K562 (cell line): Measurements from ENCODE around the gene TBC1D3B. TPM values are rescaled to one million over a fixed set of nuclear protein-coding genes. Genes with fewer than 3 reads are reported as not detected.

Experiments
- ATAC-seq: fragments of 200-7000 bp; cut with Tn5 transposase; 3 replicates; pipeline ENCODE4 v1.9.1; 2020; ENCODE audit warnings: moderate library complexity
- BruUV-seq: library from RNA; stranded (reverse); fragments of 400-500 nt; replicated peaks from 2 replicates; lab custom pipeline; 2021; lab: Mats Ljungman, UMichigan
- CTCF ChIA-PET: fragments of 300-600 bp; formaldehyde crosslinking; extraction: SDS; loops from one replicate; lab custom pipeline; 2021; ENCODE audit warnings: low intra/inter-chr PET ratio; lab: Yijun Ruan, JAX
- POLR2A ChIA-PET: fragments of 300-600, 350-650 bp; sonication (Branson Sonifier 250); formaldehyde crosslinking; extraction: SDS; loops from one replicate; lab custom pipeline; 2021; ENCODE audit warnings: antibody characterized with exemption, inconsistent platforms; lab: Yijun Ruan, JAX
- DNase-seq, 4 experiments: peaks; one replicate each; pipeline versions ENCODE4 v3.0.0 to v3.0.0-alpha.2; 2011 to 2018; ENCODE audit warnings: low spot score in 3 of 4, mixed read lengths in 3 of 4; ENCODE audit errors: extremely low read depth in 1 of 4
- FAIRE-seq: peaks from 2 replicates; lab custom pipeline; 2011; peaks lifted over from hg19 to GRCh38; lab: Jason Lieb, UNC
- H2AFZ ChIP-seq: 2 replicates; pipeline ENCODE4 v1.6.0; 2011; ENCODE audit warnings: low read depth, low read length, control low read depth, inconsistent platforms
- H3K27ac ChIP-seq: fragments of 200-600 bp; 3 replicates; pipeline ENCODE4 v1.8.0; 2011; ENCODE audit warnings: low read depth, mild to moderate bottlenecking, control low read depth, inconsistent platforms, low read length, moderate library complexity, mixed read lengths; ENCODE audit errors: extremely low read depth
- H3K27me3 ChIP-seq, 2 experiments: fragments of 300-600 bp in 1 of 2; 2 replicates in 1 of 2; 3 replicates in 1 of 2; pipeline versions ENCODE4 v1.6.0 to v1.8.0; 2011; ENCODE audit warnings: inconsistent platforms in 2 of 2, low read length in 2 of 2, mild to moderate bottlenecking in 1 of 2, mixed read lengths in 1 of 2, moderate library complexity in 1 of 2; ENCODE audit not compliant: control insufficient read depth in 2 of 2, insufficient read depth in 2 of 2
- H3K36me3 ChIP-seq: fragments of 300-600 bp; 3 replicates; pipeline ENCODE4 v1.8.0; 2011; ENCODE audit warnings: mild to moderate bottlenecking, low read length, inconsistent platforms; ENCODE audit not compliant: control insufficient read depth, insufficient read depth
- H3K4me1 ChIP-seq, 2 experiments: fragments of 200-600 bp in 1 of 2; replicated peaks in 1 of 2; 2 replicates in 1 of 2; 3 replicates in 1 of 2; pipeline versions ENCODE4 v1.5.1 to v1.8.0; 2011; ENCODE audit warnings: inconsistent platforms in 2 of 2, low read length in 2 of 2, mild to moderate bottlenecking in 1 of 2, mixed read lengths in 1 of 2, moderate library complexity in 1 of 2; ENCODE audit not compliant: control insufficient read depth in 2 of 2, insufficient read depth in 2 of 2
- H3K4me2 ChIP-seq: 2 replicates; pipeline ENCODE4 v1.6.1; 2011; ENCODE audit warnings: low read length, control low read depth, inconsistent platforms, mixed read lengths; ENCODE audit not compliant: insufficient read depth
- H3K4me3 ChIP-seq: fragments of 200-600 bp; sonication (generic), shearing (Covaris generic); 2 replicates; pipeline ENCODE4 v1.5.1; 2016; ENCODE audit warnings: control low read depth, inconsistent platforms
- H3K79me2 ChIP-seq: fragments of 200-600 bp; 3 replicates; pipeline ENCODE4 v1.8.0; 2011; ENCODE audit warnings: low read length, inconsistent platforms; ENCODE audit not compliant: control insufficient read depth, insufficient read depth
- H3K9ac ChIP-seq, 2 experiments: 2 replicates each; pipeline versions ENCODE4 v1.6.0 to v1.6.1; 2011; ENCODE audit warnings: low read depth in 2 of 2, low read length in 2 of 2, control low read depth in 1 of 2, inconsistent platforms in 1 of 2, mild to moderate bottlenecking in 1 of 2, mixed read lengths in 1 of 2; ENCODE audit not compliant: insufficient read depth in 1 of 2
- H3K9me1 ChIP-seq: one replicate; pipeline ENCODE4 v1.6.0; 2011; ENCODE audit warnings: inconsistent platforms, mild to moderate bottlenecking, low read length, moderate library complexity; ENCODE audit not compliant: control insufficient read depth, insufficient read depth
- H3K9me3 ChIP-seq: replicated peaks from 2 replicates; pipeline ENCODE4 v1.5.1; 2011; ENCODE audit warnings: low read depth, low read length, inconsistent platforms; ENCODE audit not compliant: control insufficient read depth, insufficient read depth
- H4K20me1 ChIP-seq: replicated peaks from 2 replicates; pipeline ENCODE4 v1.6.1; 2011; ENCODE audit warnings: low read length, inconsistent platforms, mixed read lengths; ENCODE audit not compliant: control insufficient read depth, insufficient read depth
- EHMT2 ChIP-seq: fragments of 450-650 bp; IDR thresholded peaks from 2 replicates; pipeline ENCODE4 v1.6.1; 2018; ENCODE audit warnings: antibody characterized with exemption
- ETV6 ChIP-seq, 3 experiments: fragments of 150-350 bp in 1 of 3; sonication (generic) in 1 of 3; formaldehyde crosslinking in 1 of 3; IDR thresholded peaks; 2 replicates each; pipeline versions ENCODE4 v1.6.1 to v1.8.0; 2014 to 2022; ENCODE audit warnings: borderline replicate concordance in 2 of 3, low read depth in 2 of 3, antibody characterized with exemption in 1 of 3, low read length in 1 of 3, mild to moderate bottlenecking in 1 of 3, missing genetic modification reagents in 1 of 3
- FOXA3 ChIP-seq, 2 experiments: fragments of 450-650 bp in 1 of 2; sonication (generic) in 1 of 2; formaldehyde crosslinking; IDR thresholded peaks in 1 of 2; conservative IDR thresholded peaks in 1 of 2; 2 replicates each; pipeline versions ENCODE4 v1.4.0 to v1.8.0; 2020 to 2022; ENCODE audit warnings: mild to moderate bottlenecking in 2 of 2, missing genetic modification reagents in 1 of 2
- HCFC1 ChIP-seq: IDR thresholded peaks from 2 replicates; pipeline ENCODE4 v1.6.1; 2012; ENCODE audit warnings: low read depth, low read length, improper control_type of control experiment
- L3MBTL2 ChIP-seq: fragments of 450-650 bp; IDR thresholded peaks from 2 replicates; pipeline ENCODE4 v1.6.1; 2016; ENCODE audit warnings: mild to moderate bottlenecking, moderate library complexity
- NEUROD1 ChIP-seq: fragments of 150-350 bp; IDR thresholded peaks from 2 replicates; pipeline ENCODE4 v1.6.1; 2014; ENCODE audit warnings: borderline replicate concordance, low read length, low read depth; ENCODE audit not compliant: partially characterized antibody
- NR1H2 ChIP-seq: sonication (generic); formaldehyde crosslinking; IDR thresholded peaks from 2 replicates; pipeline ENCODE4 v1.4.0; 2020; ENCODE audit warnings: mild to moderate bottlenecking, missing genetic modification reagents
- NR3C1 ChIP-seq: sonication (generic); formaldehyde crosslinking; IDR thresholded peaks from 2 replicates; pipeline ENCODE4 v1.8.1; 2022; ENCODE audit warnings: missing genetic modification reagents
- PCBP2 ChIP-seq: fragments of 200-400 bp; formaldehyde crosslinking; IDR thresholded peaks from 2 replicates; pipeline ENCODE4 v1.6.1; 2018; ENCODE audit warnings: low read length, low read depth, mild to moderate bottlenecking, moderate library complexity; ENCODE audit not compliant: poor library complexity, severe bottlenecking
- SMARCE1 ChIP-seq: fragments of 450-650 bp; IDR thresholded peaks from 2 replicates; pipeline ENCODE4 v1.7.1; 2016; ENCODE audit warnings: mild to moderate bottlenecking
- XRCC4 ChIP-seq: IDR thresholded peaks from one replicate; pipeline ENCODE4 v1.6.1; 2011; ENCODE audit not compliant: insufficient read depth, insufficient read length; ENCODE audit errors: extremely low read depth
- ZBTB1 ChIP-seq: sonication (generic); formaldehyde crosslinking; IDR thresholded peaks from 2 replicates; pipeline ENCODE4 v1.8.1; 2023; ENCODE audit warnings: missing genetic modification reagents, low read depth, mild to moderate bottlenecking, borderline replicate concordance
- ZNF324 ChIP-seq: fragments of 250-450 bp; sonication (Bioruptor Pico); IDR thresholded peaks from 2 replicates; pipeline ENCODE4 v1.4.0; 2020; ENCODE audit warnings: mild to moderate bottlenecking
- ZNF408 ChIP-seq: fragments of 250-450 bp; sonication (Bioruptor Pico); IDR thresholded peaks from 2 replicates; pipeline ENCODE4 v1.4.0; 2020; ENCODE audit warnings: low read depth, mild to moderate bottlenecking, moderate library complexity
- ZNF445 ChIP-seq: fragments of 250-450 bp; sonication (Bioruptor Pico); IDR thresholded peaks from 2 replicates; pipeline ENCODE4 v1.4.0; 2020; ENCODE audit warnings: low read depth, mild to moderate bottlenecking, moderate library complexity
- ZNF507 ChIP-seq: conservative IDR thresholded peaks from 2 replicates; pipeline ENCODE4 v1.6.1; 2017; ENCODE audit warnings: missing genetic modification characterization, missing compliant biosample characterization
- ZNF77 ChIP-seq: fragments of 250-450 bp; sonication (Bioruptor Pico); IDR thresholded peaks from 2 replicates; pipeline ENCODE4 v1.5.0; 2020
- WGBS: fragments of 100-300 bp; shearing (Covaris generic); methylation state at CpG from one replicate; pipeline ENCODE4 v1.1.6; 2016; ENCODE audit warnings: low coverage, mixed read lengths; ENCODE audit not compliant: insufficient coverage; ENCODE audit errors: missing lambda C conversion rate; 5-methylcytosine and 5-hydroxymethylcytosine counted together
- in situ Hi-C: fragments of 300-500 bp; cut with MboI; formaldehyde crosslinking; loops from 4 replicates; pipeline ENCODE4 v1.15.0; 2018; ENCODE audit warnings: inconsistent platforms, mixed read lengths
- intact Hi-C: fragments of 100-400 bp; cut with micrococcal nuclease; formaldehyde crosslinking; loops from 2 replicates; pipeline ENCODE4 v1.14.2; 2022
- polyA plus RNA-seq, 8 experiments: library from polyadenylated mRNA; depleted of rRNA in 4 of 8; stranded (reverse) in 5 of 8; unstranded in 3 of 8; fragments of >200 nt; fragmentation: Nextera tagmentation in 2 of 8; fragmentation: Illumina TruSeq in 1 of 8; extraction: Ambion mirVana in 2 of 8; extraction: Trizol in 1 of 8; gene quantifications; 2 replicates each; pipeline versions ENCODE4 v1.2.1 to v1.2.3, GENCODE V29; 2011 to 2014; ENCODE audit warnings: inconsistent platforms in 1 of 8, missing spikeins in 1 of 8
- total RNA-seq, 7 experiments: library from RNA; depleted of rRNA in 6 of 7; stranded (reverse); fragments of >200 nt in 6 of 7; fragmentation: Illumina TruSeq in 2 of 7; extraction: Trizol in 2 of 7; gene quantifications; 2 replicates each; pipeline versions ENCODE4 v1.2.1 to v1.2.3, GENCODE V29; 2011 to 2021; ENCODE audit warnings: low replicate concordance in 1 of 7
- TF ChIP-seq, protein P1 (sequence below), 2 experiments: fragments of 250-450 bp in 1 of 2; fragments of 450-650 bp in 1 of 2; sonication (Bioruptor Pico) in 1 of 2; IDR thresholded peaks; 2 replicates each; pipeline versions ENCODE4 v1.6.1 to v1.8.0; 2016 to 2021; ENCODE audit warnings: mild to moderate bottlenecking in 2 of 2, moderate library complexity in 2 of 2, missing compliant biosample characterization in 1 of 2, missing genetic modification characterization in 1 of 2
- TF ChIP-seq, protein P2 (sequence below): fragments of 250-450 bp; sonication (Bioruptor Pico); IDR thresholded peaks from 2 replicates; pipeline ENCODE4 v1.8.0; 2022; ENCODE audit warnings: moderate library complexity, mild to moderate bottlenecking, inconsistent platforms

The TBC1D3B gene
- total and polyA plus RNA-seq, 9 of the 15 experiments (the other 6 are each of a cell fraction or from before 2014, with no cell fraction given): 0.29 to 0.60 TPM; not detected in 7

DNA sequence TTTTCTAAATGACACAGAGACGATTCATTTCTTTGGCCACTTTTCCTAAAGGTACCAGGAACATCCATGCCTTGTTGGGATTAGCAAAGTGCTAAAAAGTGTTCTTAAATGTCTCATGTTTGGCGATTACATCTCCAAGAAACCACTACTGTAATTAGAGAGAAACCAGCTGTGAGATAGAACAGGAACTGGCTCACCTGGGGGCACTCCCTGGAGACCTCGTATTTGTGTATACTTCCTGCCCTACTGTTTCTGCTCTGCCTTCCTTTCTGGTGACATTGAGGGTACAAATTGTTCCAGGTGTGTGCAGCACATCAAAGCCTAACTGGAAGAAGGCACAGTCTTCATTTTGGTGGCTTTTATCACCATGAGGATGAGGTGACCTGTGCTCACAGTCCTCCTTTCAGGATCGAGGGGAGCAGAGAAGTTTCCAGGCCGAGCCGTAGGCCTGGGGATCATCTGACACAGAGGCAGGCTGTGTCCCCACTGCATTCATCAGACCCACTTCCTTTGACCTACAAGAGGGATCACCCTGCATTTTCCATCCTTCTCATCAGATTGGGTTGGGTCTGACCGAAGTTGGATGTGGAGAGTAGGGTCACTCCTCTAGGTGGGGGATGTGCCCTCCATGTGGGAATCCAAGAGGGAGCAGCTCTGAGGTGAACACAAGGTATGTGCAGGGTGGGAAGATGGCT is 49.1 kb downstream of the TBC1D3B start:
- H3K4me2 ChIP-seq: no peak overlapping the region
- no peak overlapping the region for H2AFZ ChIP-seq
- FAIRE-seq: no peak
- H4K20me1 ChIP-seq: no peaks in the 10 kb centered on the region
- no peaks in the 10 kb centered on the region for H3K4me1 ChIP-seq
- ChIA-PET POLR2A (interaction anchor here (0.6 kb wide), 1 partner anchor 491 kb away, joined by 4 read pairs; no protein-coding TSS in a partner anchor), CTCF (no interaction called here)
- in situ Hi-C loops (no loop called here), intact Hi-C loops (no loop called here)
- no peak overlapping the region for H3K9ac ChIP-seq
- DNase-seq: no peak
- no peak for TF ChIP-seq ZNF408
- TF ChIP-seq ETV6 (IDR thresholded peaks at IDR 0.05; ENCODE audit: borderline replicate concordance in 1 of 2, low read depth in 2 of 2, low read length in 1 of 2): no peak
- no peak for TF ChIP-seq ETV6 (CRISPR knock-in tag; IDR thresholded peaks at IDR 0.05; ENCODE audit: borderline replicate concordance)
- no peak for TF ChIP-seq ZNF445 (CRISPR knock-in tag)
- no peak for TF ChIP-seq ZNF324 (CRISPR knock-in tag)
- no peak for TF ChIP-seq EHMT2
- TF ChIP-seq, protein P1, sequence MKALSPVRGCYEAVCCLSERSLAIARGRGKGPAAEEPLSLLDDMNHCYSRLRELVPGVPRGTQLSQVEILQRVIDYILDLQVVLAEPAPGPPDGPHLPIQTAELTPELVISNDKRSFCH (CRISPR knock-in tag; IDR thresholded peaks at IDR 0.05): no peak
- TF ChIP-seq, protein P1 (tag; IDR thresholded peaks at IDR 0.05): no peak
- no peak for TF ChIP-seq FOXA3 (CRISPR knock-in tag; conservative IDR thresholded peaks at IDR 0.05 in 1 of 2, IDR thresholded peaks at IDR 0.05 in 1 of 2)
- no peak for TF ChIP-seq L3MBTL2
- TF ChIP-seq ZNF77 (CRISPR knock-in tag): no peak
- TF ChIP-seq NEUROD1: no peak
- no peak for TF ChIP-seq ZNF507 (tag)
- no peak for TF ChIP-seq SMARCE1
- TF ChIP-seq PCBP2: no peak
- TF ChIP-seq XRCC4: no peak
- no peak for TF ChIP-seq HCFC1
- TF ChIP-seq, protein P2, sequence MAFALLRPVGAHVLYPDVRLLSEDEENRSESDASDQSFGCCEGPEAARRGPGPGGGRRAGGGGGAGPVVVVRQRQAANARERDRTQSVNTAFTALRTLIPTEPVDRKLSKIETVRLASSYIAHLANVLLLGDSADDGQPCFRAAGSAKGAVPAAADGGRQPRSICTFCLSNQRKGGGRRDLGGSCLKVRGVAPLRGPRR (CRISPR knock-in tag): no peak
- TF ChIP-seq NR3C1 (CRISPR knock-in tag): no peak
- no peak for TF ChIP-seq NR1H2 (CRISPR knock-in tag)
- no peak for TF ChIP-seq ZBTB1 (CRISPR knock-in tag)
- H3K79me2 ChIP-seq: no peaks in the 10 kb centered on the region
- peaks cover 3% of the 10 kb centered on the region for H3K9me1 ChIP-seq
- no TSS peak for BruUV-seq
- no peaks in the 10 kb centered on the region for H3K9me3 ChIP-seq
- no peak for ATAC-seq
- no peaks in the 10 kb centered on the region for H3K36me3 ChIP-seq
- no peaks in the 10 kb centered on the region; a peak in 1 of 5 replicates for H3K27me3 ChIP-seq
- H3K27ac ChIP-seq: no peak overlapping the region
- no peak overlapping the region for H3K4me3 ChIP-seq
- 0% methylated on average over 6 of the region's 7 CpGs for WGBS
